Measurements from ENCODE around the gene FOLR2. TPM values are rescaled to one million over a fixed set of nuclear protein-coding genes. Genes with fewer than 3 reads are reported as not detected.

FOLR2 gene
- total RNA-seq, 2 experiments from 2014 or later = not detected

GRCh38 chr11:72239313-72239848, 22.8 kb downstream of the FOLR2 start:
- DNase-seq = no peak
- H3K4me1 Mint-ChIP-seq = peaks cover 21% of the 10 kb centered on the region
- no peak overlapping the region for H3K27ac Mint-ChIP-seq
- H3K36me3 Mint-ChIP-seq = peaks cover 2% of the 10 kb centered on the region
- H3K4me3 Mint-ChIP-seq = peak overlapping the region; percentile 48
- H3K27me3 Mint-ChIP-seq = peaks cover 46% of the 10 kb centered on the region
- no peaks in the 10 kb centered on the region for H3K9me3 Mint-ChIP-seq

- no peak overlapping the region for H3K27ac Mint-ChIP-seq
- peak; percentile 26 for DNase-seq
- H3K4me3 Mint-ChIP-seq = no peak overlapping the region
- peaks cover 2% of the 10 kb centered on the region for H3K36me3 Mint-ChIP-seq
- H3K27me3 Mint-ChIP-seq = peaks cover 46% of the 10 kb centered on the region
- H3K9me3 Mint-ChIP-seq = no peaks in the 10 kb centered on the region
- peaks cover 25% of the 10 kb centered on the region for H3K4me1 Mint-ChIP-seq
Observed at GRCh38 chr11:72239849-72240460, 23.4 kb downstream of the FOLR2 start.

- peak; percentile 18 for DNase-seq
- no peak overlapping the region for H3K27ac Mint-ChIP-seq
- H3K27me3 Mint-ChIP-seq = peaks cover 46% of the 10 kb centered on the region
- peaks cover 25% of the 10 kb centered on the region for H3K4me1 Mint-ChIP-seq
- H3K4me3 Mint-ChIP-seq = peak overlapping the region; percentile 18
- peaks cover 2% of the 10 kb centered on the region for H3K36me3 Mint-ChIP-seq
- no peaks in the 10 kb centered on the region for H3K9me3 Mint-ChIP-seq
Observed at GRCh38 chr11:72240461-72241290, 24.1 kb downstream of the FOLR2 start.

GRCh38 chr11:72241291-72241781, 24.7 kb downstream of the FOLR2 start:
- peaks cover 2% of the 10 kb centered on the region for H3K36me3 Mint-ChIP-seq
- no peak overlapping the region for H3K27ac Mint-ChIP-seq
- H3K9me3 Mint-ChIP-seq = no peaks in the 10 kb centered on the region
- H3K4me1 Mint-ChIP-seq = peaks cover 25% of the 10 kb centered on the region
- no peak for DNase-seq
- H3K4me3 Mint-ChIP-seq = peak overlapping the region; percentile 5
- H3K27me3 Mint-ChIP-seq = peaks cover 46% of the 10 kb centered on the region

GRCh38 chr11:72242141-72242540, 25.5 kb downstream of the FOLR2 start:
- H3K27me3 Mint-ChIP-seq = peaks cover 46% of the 10 kb centered on the region

GRCh38 chr11:72243173-72244059, 26.8 kb downstream of the FOLR2 start:
- H3K9me3 Mint-ChIP-seq = no peaks in the 10 kb centered on the region
- peak overlapping the region; percentile 33 for H3K4me3 Mint-ChIP-seq
- peaks cover 46% of the 10 kb centered on the region for H3K27me3 Mint-ChIP-seq
- DNase-seq = no peak
- H3K4me1 Mint-ChIP-seq = peaks cover 24% of the 10 kb centered on the region
- no peak overlapping the region for H3K27ac Mint-ChIP-seq
- H3K36me3 Mint-ChIP-seq = peaks cover 2% of the 10 kb centered on the region

More at GRCh38 chr11:72242141-72242540, 25.5 kb downstream of the FOLR2 start:
- H3K4me1 Mint-ChIP-seq = peaks cover 24% of the 10 kb centered on the region
- no peaks in the 10 kb centered on the region for H3K9me3 Mint-ChIP-seq
- DNase-seq = no peak
- H3K27ac Mint-ChIP-seq = no peak overlapping the region
- H3K4me3 Mint-ChIP-seq = no peak overlapping the region
- peaks cover 2% of the 10 kb centered on the region for H3K36me3 Mint-ChIP-seq

- Mint-ChIP-seq H3K36me3 (no peaks in the 10 kb centered on the region), H3K27me3 (peaks cover 42% of the 10 kb centered on the region), H3K4me3 (peak within 1 kb of the TSS; percentile 33), H3K27ac (no peak within 1 kb of the TSS), H3K4me1 (peaks cover 20% of the 10 kb centered on the region), H3K9me3 (no peaks in the 10 kb centered on the region)
- no peak for DNase-seq
Observed at GRCh38 chr11:72244060-72244360, 27.4 kb downstream of the FOLR2 start, which contains the start of gene PHOX2A. Gene PHOX2A, minus strand, starts transcription at chr11:72244176. Its CDS starts 172 bp downstream, at chr11:72244004.

GRCh38 chr11:72244361-72245262, 28.0 kb downstream of the FOLR2 start:
- Mint-ChIP-seq H3K27me3 (peaks cover 36% of the 10 kb centered on the region), H3K4me3 (no peak overlapping the region), H3K4me1 (peaks cover 18% of the 10 kb centered on the region), H3K36me3 (no peaks in the 10 kb centered on the region), H3K27ac (no peak overlapping the region), H3K9me3 (no peaks in the 10 kb centered on the region)
- DNase-seq = no peak

- Mint-ChIP-seq H3K9me3 (no peaks in the 10 kb centered on the region), H3K4me1 (peaks cover 17% of the 10 kb centered on the region), H3K4me3 (no peak overlapping the region), H3K27ac (no peak overlapping the region), H3K27me3 (peaks cover 33% of the 10 kb centered on the region), H3K36me3 (no peaks in the 10 kb centered on the region)
- no peak for DNase-seq
Observed at GRCh38 chr11:72245263-72245816, 28.7 kb downstream of the FOLR2 start.

GRCh38 chr11:72247584-72247983, 31.0 kb downstream of the FOLR2 start:
- H3K4me1 Mint-ChIP-seq = peaks cover 9% of the 10 kb centered on the region
- DNase-seq = no peak
- H3K4me3 Mint-ChIP-seq = no peak overlapping the region
- H3K27me3 Mint-ChIP-seq = peaks cover 11% of the 10 kb centered on the region
- no peaks in the 10 kb centered on the region for H3K36me3 Mint-ChIP-seq
- H3K9me3 Mint-ChIP-seq = no peaks in the 10 kb centered on the region
- no peak overlapping the region for H3K27ac Mint-ChIP-seq

- no peak for DNase-seq
- Mint-ChIP-seq H3K4me3 (no peak overlapping the region), H3K36me3 (no peaks in the 10 kb centered on the region), H3K4me1 (no peaks in the 10 kb centered on the region), H3K27me3 (peaks cover 7% of the 10 kb centered on the region), H3K27ac (no peak overlapping the region), H3K9me3 (no peaks in the 10 kb centered on the region)
Observed at GRCh38 chr11:72249961-72250360, 33.4 kb downstream of the FOLR2 start.

GRCh38 chr11:72250661-72251464, 34.3 kb downstream of the FOLR2 start:
- DNase-seq = no peak
- no peaks in the 10 kb centered on the region for H3K36me3 Mint-ChIP-seq
- H3K9me3 Mint-ChIP-seq = no peaks in the 10 kb centered on the region
- H3K4me3 Mint-ChIP-seq = no peak overlapping the region
- H3K4me1 Mint-ChIP-seq = no peaks in the 10 kb centered on the region
- H3K27me3 Mint-ChIP-seq = peaks cover 7% of the 10 kb centered on the region
- H3K27ac Mint-ChIP-seq = no peak overlapping the region

GRCh38 chr11:72251614-72252013, 35.0 kb downstream of the FOLR2 start:
- Mint-ChIP-seq H3K36me3 (no peaks in the 10 kb centered on the region), H3K27ac (no peak overlapping the region), H3K9me3 (no peaks in the 10 kb centered on the region), H3K27me3 (peaks cover 7% of the 10 kb centered on the region), H3K4me3 (no peak overlapping the region), H3K4me1 (no peaks in the 10 kb centered on the region)
- DNase-seq = no peak
